K562 (cell line): ENCODE measurements around the gene ATP13A1. TPM values are rescaled to one million over a fixed set of nuclear protein-coding genes. Genes with fewer than 3 reads are reported as not detected.

Experiments
- DPF2 ChIP-seq: fragments of 450-650 bp; IDR thresholded peaks from 2 replicates; pipeline ENCODE4 v1.6.1; 2016
- GMEB1 ChIP-seq: fragments of 250-450 bp; sonication (Bioruptor Pico); IDR thresholded peaks from 2 replicates; pipeline ENCODE4 v1.4.0; 2020; ENCODE audit warnings: mild to moderate bottlenecking
- JUN ChIP-seq, 2 experiments: sonication (generic) in 1 of 2; formaldehyde crosslinking in 1 of 2; IDR thresholded peaks; 2 replicates each; pipeline versions ENCODE4 v1.6.1 to v1.8.0; 2012 to 2022; ENCODE audit warnings: borderline replicate concordance in 2 of 2, mild to moderate bottlenecking in 2 of 2, improper control_type of control experiment in 1 of 2, low read depth in 1 of 2, low read length in 1 of 2, missing genetic modification reagents in 1 of 2
- MAFF ChIP-seq: IDR thresholded peaks from 2 replicates; pipeline ENCODE4 v1.6.1; 2012; ENCODE audit warnings: low read length, improper control_type of control experiment
- PRPF4 ChIP-seq: fragments of 200-400 bp; formaldehyde crosslinking; IDR thresholded peaks from one replicate; pipeline ENCODE4 v1.6.1; 2017; ENCODE audit warnings: low read length, low read depth, mild to moderate bottlenecking; ENCODE audit not compliant: insufficient read depth, poor library complexity, severe bottlenecking
- RBM34 ChIP-seq: fragments of 200-400 bp; formaldehyde crosslinking; IDR thresholded peaks from 2 replicates; pipeline ENCODE4 v1.6.1; 2018; ENCODE audit warnings: low read length, borderline replicate concordance; ENCODE audit not compliant: insufficient read depth
- SMARCB1 ChIP-seq: IDR thresholded peaks from 2 replicates; pipeline ENCODE4 v1.6.1; 2011; ENCODE audit warnings: improper control_type of control experiment, low read depth; ENCODE audit not compliant: insufficient read length
- SPI1 ChIP-seq: IDR thresholded peaks from 2 replicates; pipeline ENCODE4 v1.6.1; 2011; ENCODE audit warnings: low read depth, low read length, control low read depth, borderline replicate concordance
- ZBTB2 ChIP-seq: fragments of 450-650 bp; IDR thresholded peaks from 2 replicates; pipeline ENCODE4 v1.6.1; 2016; ENCODE audit warnings: antibody characterized with exemption
- ZBTB43 ChIP-seq: sonication (generic); formaldehyde crosslinking; IDR thresholded peaks from 2 replicates; pipeline ENCODE4 v1.8.0; 2023; ENCODE audit warnings: mild to moderate bottlenecking, missing genetic modification reagents
- ZFX ChIP-seq: sonication (generic); formaldehyde crosslinking; IDR thresholded peaks from 2 replicates; pipeline ENCODE4 v1.8.0; 2022; ENCODE audit warnings: mild to moderate bottlenecking, missing genetic modification reagents, moderate library complexity
- polyA plus RNA-seq, 8 experiments: library from polyadenylated mRNA; depleted of rRNA in 4 of 8; stranded (reverse) in 5 of 8; unstranded in 3 of 8; fragments of >200 nt; fragmentation: Nextera tagmentation in 2 of 8; fragmentation: Illumina TruSeq in 1 of 8; extraction: Ambion mirVana in 2 of 8; extraction: Trizol in 1 of 8; gene quantifications; 2 replicates each; pipeline versions ENCODE4 v1.2.1 to v1.2.3, GENCODE V29; 2011 to 2014; ENCODE audit warnings: inconsistent platforms in 1 of 8, missing spikeins in 1 of 8
- total RNA-seq, 7 experiments: library from RNA; depleted of rRNA in 6 of 7; stranded (reverse); fragments of >200 nt in 6 of 7; fragmentation: Illumina TruSeq in 2 of 7; extraction: Trizol in 2 of 7; gene quantifications; 2 replicates each; pipeline versions ENCODE4 v1.2.1 to v1.2.3, GENCODE V29; 2011 to 2021; ENCODE audit warnings: low replicate concordance in 1 of 7

The ATP13A1 gene
- total and polyA plus RNA-seq, 9 of the 15 experiments (the other 6 are each of a cell fraction or from before 2014, with no cell fraction given) = 0.90 to 83.8 (median 23.1) TPM

- TF ChIP-seq GMEB1 (CRISPR knock-in tag) (no peak), ZBTB43 (CRISPR knock-in tag) (no peak), JUN (IDR thresholded peaks at IDR 0.05; ENCODE audit: borderline replicate concordance, low read depth, low read length) (no peak), JUN (CRISPR knock-in tag; IDR thresholded peaks at IDR 0.05; ENCODE audit: borderline replicate concordance) (no peak), RBM34 (no peak), ZBTB2 (no peak), PRPF4 (no peak), SPI1 (no peak), ZFX (CRISPR knock-in tag) (peak; percentile 63; the same call in 1 of the 2 replicates), MAFF (no peak), SMARCB1 (no peak), DPF2 (no peak)
These were observed 4.9 kb upstream of the ATP13A1 start, which contains the start of gene ZNF101 (continued) for GRCh38 chr19:19668230-19669012.
